Suprapubic skin (tissue), 4 donors: ENCODE data around the gene AFF2.

ENCODE experiments used
- CTCF ChIP-seq, 2 donors: fragments of 200-600 bp in 1 of 2; fragments of 450-650 bp in 1 of 2; sonication (generic) in 1 of 2; IDR thresholded peaks; one replicate each; pipeline ENCODE4 v1.5.1; 2016 to 2019; ENCODE audit warnings: antibody characterized with exemption in 2 of 2, mild to moderate bottlenecking in 1 of 2, moderate library complexity in 1 of 2
- EP300 ChIP-seq: sonication (generic); formaldehyde crosslinking; IDR thresholded peaks from one replicate; pipeline ENCODE4 v1.6.1; 2017; ENCODE audit warnings: antibody characterized with exemption
- POLR2A ChIP-seq, 2 donors: fragments of 450-650 bp; IDR thresholded peaks; one replicate each; pipeline ENCODE4 v1.6.1; 2017; ENCODE audit warnings: antibody characterized with exemption in 2 of 2, mild to moderate bottlenecking in 2 of 2, moderate library complexity in 2 of 2
- POLR2AphosphoS5 ChIP-seq, 3 donors: sonication (generic); formaldehyde crosslinking; IDR thresholded peaks; one replicate each; pipeline ENCODE4 v1.6.1; 2017; ENCODE audit warnings: antibody characterized with exemption in 3 of 3

GRCh38 chrX:148905400-148905799, 405.0 kb downstream of the AFF2 start:
- TF ChIP-seq CTCF (IDR thresholded peaks at IDR 0.05) (no peak), POLR2A (IDR thresholded peaks at IDR 0.05) (no peak), POLR2AphosphoS5 (IDR thresholded peaks at IDR 0.05) (no peak), EP300 (no peak)
